Measurements from ENCODE around the gene TAF15.
A peak's percentile ranks its signal among the peaks of the same experiment; 100 is the strongest.

The TAF15 gene

DNA sequence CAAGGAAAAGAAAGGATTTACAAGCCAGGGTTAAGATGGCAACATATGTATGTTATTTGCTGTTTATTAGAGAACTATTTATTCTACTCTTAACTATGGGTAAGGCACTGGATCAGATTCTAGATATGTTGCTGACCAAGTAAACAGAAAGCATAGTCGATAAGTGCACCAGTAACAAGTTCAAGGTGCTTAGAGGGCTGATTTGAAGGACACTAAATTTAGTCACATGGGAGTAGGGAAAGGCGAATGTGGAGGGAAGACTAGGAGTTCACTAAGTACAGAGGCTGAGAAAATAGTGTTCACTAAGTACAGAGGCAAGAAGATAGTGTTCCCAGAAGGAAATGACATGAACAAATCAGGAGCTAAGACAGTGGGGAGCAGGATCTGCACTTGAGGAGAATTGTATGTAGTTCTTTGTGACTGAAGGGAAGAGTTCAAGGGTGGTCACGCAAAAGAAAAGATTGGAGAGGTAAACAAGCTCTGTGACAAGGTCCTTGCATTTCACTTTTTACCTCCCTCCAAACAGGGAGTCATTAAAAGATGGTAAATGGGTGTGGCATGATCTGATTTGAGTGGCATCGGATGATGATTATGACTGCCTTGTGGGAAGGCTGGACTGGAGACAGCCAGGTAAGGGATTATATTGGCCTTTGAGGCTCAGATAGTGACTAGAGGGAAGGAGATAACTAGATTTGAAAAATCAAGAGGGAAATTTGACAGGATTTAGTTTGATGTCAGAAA is 38.5 kb downstream of the TAF15 start:
- DNase-seq (ENCODE audit: low spot score), result no peak
- TF ChIP-seq, protein P1, sequence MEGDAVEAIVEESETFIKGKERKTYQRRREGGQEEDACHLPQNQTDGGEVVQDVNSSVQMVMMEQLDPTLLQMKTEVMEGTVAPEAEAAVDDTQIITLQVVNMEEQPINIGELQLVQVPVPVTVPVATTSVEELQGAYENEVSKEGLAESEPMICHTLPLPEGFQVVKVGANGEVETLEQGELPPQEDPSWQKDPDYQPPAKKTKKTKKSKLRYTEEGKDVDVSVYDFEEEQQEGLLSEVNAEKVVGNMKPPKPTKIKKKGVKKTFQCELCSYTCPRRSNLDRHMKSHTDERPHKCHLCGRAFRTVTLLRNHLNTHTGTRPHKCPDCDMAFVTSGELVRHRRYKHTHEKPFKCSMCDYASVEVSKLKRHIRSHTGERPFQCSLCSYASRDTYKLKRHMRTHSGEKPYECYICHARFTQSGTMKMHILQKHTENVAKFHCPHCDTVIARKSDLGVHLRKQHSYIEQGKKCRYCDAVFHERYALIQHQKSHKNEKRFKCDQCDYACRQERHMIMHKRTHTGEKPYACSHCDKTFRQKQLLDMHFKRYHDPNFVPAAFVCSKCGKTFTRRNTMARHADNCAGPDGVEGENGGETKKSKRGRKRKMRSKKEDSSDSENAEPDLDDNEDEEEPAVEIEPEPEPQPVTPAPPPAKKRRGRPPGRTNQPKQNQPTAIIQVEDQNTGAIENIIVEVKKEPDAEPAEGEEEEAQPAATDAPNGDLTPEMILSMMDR (IDR thresholded peaks at IDR 0.05; ENCODE audit: borderline replicate concordance, control extremely low read depth, extremely low read depth, insufficient read depth, missing control alignments), result no peak
- in situ Hi-C loops (cut with MboI; ENCODE audit: low sequenced_read_pairs, unreplicated experiment), result no loop called here

DNA sequence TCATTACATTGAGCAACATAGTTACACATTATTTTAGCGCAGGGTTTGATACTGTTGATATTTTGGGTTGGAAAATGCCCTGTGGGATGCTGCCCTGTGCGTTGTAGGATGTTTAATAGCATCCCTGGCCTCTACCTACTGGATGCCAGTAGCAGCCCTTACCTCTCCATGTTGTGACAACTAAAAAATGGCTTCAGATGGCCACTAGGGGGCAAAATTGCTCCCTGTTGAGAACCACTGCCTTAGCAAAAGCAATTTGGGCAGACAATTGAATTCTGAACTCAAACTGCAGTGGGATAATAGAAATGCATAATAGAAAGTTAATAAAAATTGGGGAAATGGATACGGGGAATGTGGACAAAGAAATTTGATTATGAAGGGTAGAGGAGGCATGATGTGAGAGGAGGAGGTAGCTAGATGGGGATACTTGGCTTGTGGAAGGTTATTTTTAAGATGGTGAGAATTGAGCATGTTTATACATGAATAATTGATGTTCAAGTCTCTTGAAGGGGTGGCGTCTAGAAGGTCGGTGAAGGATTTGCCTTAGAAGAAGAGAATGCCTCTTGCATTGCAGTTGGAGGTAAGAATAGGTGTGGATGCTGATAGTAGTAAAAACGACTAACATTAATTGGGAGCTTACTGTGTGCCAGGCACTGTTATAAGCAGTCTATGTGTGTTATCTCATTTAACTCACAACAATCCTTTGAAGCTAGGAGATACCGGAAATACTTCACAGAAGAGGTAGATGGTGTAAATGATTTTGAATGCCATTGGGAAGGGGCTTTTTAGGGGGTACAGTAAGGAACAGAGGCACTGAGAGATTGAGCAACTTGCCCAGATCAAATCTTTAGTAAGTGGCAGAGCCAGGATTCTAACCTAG is 40.4 kb downstream of the TAF15 start:
- in situ Hi-C loops (cut with MboI; ENCODE audit: low sequenced_read_pairs, unreplicated experiment), result no loop called here
- DNase-seq (ENCODE audit: low spot score), result peak; percentile 67
- TF ChIP-seq, protein P1 (IDR thresholded peaks at IDR 0.05; ENCODE audit: borderline replicate concordance, control extremely low read depth, extremely low read depth, insufficient read depth, missing control alignments), result peak; percentile 80

DNA sequence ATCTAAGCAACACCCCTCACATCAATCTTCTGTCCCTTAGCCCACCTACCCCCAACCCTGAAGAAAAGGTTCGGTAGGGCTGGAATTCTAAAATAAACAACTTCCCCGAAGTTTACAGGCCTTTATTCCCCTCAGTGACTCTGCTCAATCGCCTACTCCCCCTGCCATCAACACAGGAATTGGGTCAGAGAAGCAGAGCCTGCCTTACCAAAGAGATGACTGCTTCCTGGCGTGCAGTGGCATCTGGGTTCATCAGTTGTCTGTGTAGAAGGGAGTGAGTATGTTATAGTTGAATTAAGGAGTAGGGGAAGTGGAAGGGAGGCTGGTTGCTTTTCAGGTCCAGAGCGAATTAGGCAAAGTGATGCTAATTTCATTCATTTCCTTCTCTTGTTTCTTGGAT is 46.7 kb downstream of the TAF15 start:
- no peak for DNase-seq (ENCODE audit: low spot score)
- TF ChIP-seq, protein P1 (IDR thresholded peaks at IDR 0.05; ENCODE audit: borderline replicate concordance, control extremely low read depth, extremely low read depth, insufficient read depth, missing control alignments), result no peak
- in situ Hi-C loops (cut with MboI; ENCODE audit: low sequenced_read_pairs, unreplicated experiment), result no loop called here

- in situ Hi-C loops (cut with MboI; ENCODE audit: low sequenced_read_pairs, unreplicated experiment), result no loop called here
- TF ChIP-seq, protein P1 (IDR thresholded peaks at IDR 0.05; ENCODE audit: borderline replicate concordance, control extremely low read depth, extremely low read depth, insufficient read depth, missing control alignments), result no peak
- DNase-seq (ENCODE audit: low spot score), result no peak
These were observed 47.3 kb downstream of the TAF15 start for GRCh38 chr17:35856603-35857002.

- TF ChIP-seq, protein P1 (IDR thresholded peaks at IDR 0.05; ENCODE audit: borderline replicate concordance, control extremely low read depth, extremely low read depth, insufficient read depth, missing control alignments), result no peak
- in situ Hi-C loops (cut with MboI; ENCODE audit: low sequenced_read_pairs, unreplicated experiment), result no loop called here
These were observed 55.6 kb downstream of the TAF15 start for GRCh38 chr17:35864853-35865252.

GRCh38 chr17:35865412-35866340 is 56.4 kb downstream of the TAF15 start:
- TF ChIP-seq, protein P1 (IDR thresholded peaks at IDR 0.05; ENCODE audit: borderline replicate concordance, control extremely low read depth, extremely low read depth, insufficient read depth, missing control alignments), result no peak
- in situ Hi-C loops (cut with MboI; ENCODE audit: low sequenced_read_pairs, unreplicated experiment), result no loop called here
- DNase-seq (ENCODE audit: low spot score), result no peak

More at GRCh38 chr17:35864853-35865252, 55.6 kb downstream of the TAF15 start:
- DNase-seq (ENCODE audit: low spot score), result no peak
